Measurements from ENCODE around the gene UBE2F. TPM values are rescaled to one million over a fixed set of nuclear protein-coding genes. Genes with fewer than 3 reads are reported as not detected.

UBE2F gene
- total RNA-seq, 1 experiment from 2014 or later, result 62.1 TPM

- Mint-ChIP-seq H3K4me1 (no peaks in the 10 kb centered on the region), H3K36me3 (ENCODE audit: insufficient read depth in 1 of 3, low read depth in 3 of 3) (peaks cover 0 to 12% (median 4%) of the 10 kb centered on the region in 3 experiments; a peak in 4 of 7 replicates), H3K27me3 (ENCODE audit: low read depth) (no peaks in the 10 kb centered on the region), H3K9me3 (no peaks in the 10 kb centered on the region), H3K4me3 (no peak overlapping the region), H3K27ac (no peak overlapping the region)
- Histone ChIP-seq H3K4ac (ENCODE audit: low read depth, low read length) (no peak overlapping the region), H2BK12ac (ENCODE audit: insufficient read length, low read depth, low read length) (no peak overlapping the region), H3K4me2 (ENCODE audit: insufficient read depth, insufficient read length, low read length) (no peak overlapping the region), H2AK5ac (ENCODE audit: insufficient read length, low read length) (no peak overlapping the region), H2BK20ac (ENCODE audit: low read depth, low read length, poor library complexity, severe bottlenecking) (no peak overlapping the region), H4K5ac (ENCODE audit: insufficient read length, low read depth, low read length) (no peak overlapping the region), H4K91ac (ENCODE audit: insufficient read length, low read depth, low read length) (no peak overlapping the region), H3K27ac (ENCODE audit: insufficient read length, low read depth, low read length) (no peak overlapping the region), H4K20me1 (ENCODE audit: control insufficient read depth, insufficient read depth, insufficient read length) (no peaks in the 10 kb centered on the region), H2AFZ (ENCODE audit: low read length) (no peak overlapping the region), H3T11ph (ENCODE audit: low read length) (no peak overlapping the region), H3K79me1 (ENCODE audit: insufficient read depth, low read depth, low read length, poor library complexity, severe bottlenecking) (no peaks in the 10 kb centered on the region), H2BK15ac (ENCODE audit: low read depth, low read length) (no peak overlapping the region), H4K8ac (replicated peaks; ENCODE audit: insufficient read length, low read depth, low read length) (no peak overlapping the region), H2BK5ac (ENCODE audit: insufficient read length, low read length) (no peak overlapping the region), H3K23me2 (ENCODE audit: insufficient read length, low read depth, low read length, poor library complexity, severe bottlenecking) (no peaks in the 10 kb centered on the region), H2BK120ac (ENCODE audit: low read depth, low read length, poor library complexity, severe bottlenecking) (no peak overlapping the region), H3K18ac (ENCODE audit: insufficient read length, low read depth, low read length) (no peak overlapping the region), H3K9me3 (ENCODE audit: control insufficient read depth, low read depth, low read length) (no peaks in the 10 kb centered on the region), H3K27me3 (ENCODE audit: insufficient read depth, low read length) (no peaks in the 10 kb centered on the region), H3K56ac (ENCODE audit: insufficient read length, low read depth, low read length) (no peak overlapping the region), H3K9ac (ENCODE audit: extremely low read depth, insufficient read length, low read length) (no peak overlapping the region), H3K23ac (ENCODE audit: insufficient read length, low read depth, low read length) (no peak overlapping the region), H3K4me1 (ENCODE audit: insufficient read depth, low read length) (no peaks in the 10 kb centered on the region), H3K79me2 (ENCODE audit: insufficient read depth, low read length) (no peaks in the 10 kb centered on the region), H3K14ac (ENCODE audit: insufficient read depth, low read length) (no peak overlapping the region)
- TF ChIP-seq CTCF (conservative IDR thresholded peaks at IDR 0.05), result no peak
- no peak for DNase-seq
These were observed 39.7 kb downstream of the UBE2F start for GRCh38 chr2:238006510-238006909.

Data from H9 (cell line).